Ishikawa (cell line): ENCODE data around the gene ATXN7L3B.

Experiments used
- CEBPB ChIP-seq: IDR thresholded peaks from 2 replicates; pipeline ENCODE4 v1.6.1; 2012
- CREB1 ChIP-seq: IDR thresholded peaks from 2 replicates; pipeline ENCODE4 v1.6.1; 2012; ENCODE audit warnings: low read depth
- EGR1 ChIP-seq: IDR thresholded peaks from 2 replicates; pipeline ENCODE4 v1.6.1; 2012
- EP300 ChIP-seq: IDR thresholded peaks from 2 replicates; pipeline ENCODE4 v1.6.1; 2012; ENCODE audit warnings: borderline replicate concordance
- FOXM1 ChIP-seq: IDR thresholded peaks from 2 replicates; pipeline ENCODE4 v1.6.1; 2012; ENCODE audit warnings: low read depth, borderline replicate concordance
- MAX ChIP-seq: IDR thresholded peaks from 2 replicates; pipeline ENCODE4 v1.6.1; 2012
- NFIC ChIP-seq: IDR thresholded peaks from 2 replicates; pipeline ENCODE4 v1.6.1; 2012
- RAD21 ChIP-seq: IDR thresholded peaks from 2 replicates; pipeline ENCODE4 v1.6.1; 2012; ENCODE audit warnings: low read depth
- REST ChIP-seq: IDR thresholded peaks from 2 replicates; pipeline ENCODE4 v1.6.1; 2012; ENCODE audit warnings: low read depth, mild to moderate bottlenecking
- TAF1 ChIP-seq: IDR thresholded peaks from 2 replicates; pipeline ENCODE4 v1.6.1; 2012; ENCODE audit warnings: low read depth, mild to moderate bottlenecking
- TCF12 ChIP-seq: IDR thresholded peaks from 2 replicates; pipeline ENCODE4 v1.6.1; 2012; ENCODE audit warnings: low read depth
- TEAD4 ChIP-seq: IDR thresholded peaks from 2 replicates; pipeline ENCODE4 v1.6.1; 2012
- USF1 ChIP-seq: IDR thresholded peaks from 2 replicates; pipeline ENCODE4 v1.6.1; 2012
- YY1 ChIP-seq: IDR thresholded peaks from 2 replicates; pipeline ENCODE4 v1.6.1; 2012; ENCODE audit warnings: low read depth
- ZBTB7A ChIP-seq: IDR thresholded peaks from 2 replicates; pipeline ENCODE4 v1.6.1; 2012; ENCODE audit warnings: low read depth

The ATXN7L3B gene

GRCh38 chr12:74527491-74527890 lies 10.1 kb upstream of the ATXN7L3B start:
- TF ChIP-seq CEBPB (peak; percentile 13; the same call in 1 of the 2 replicates), REST (no peak)

GRCh38 chr12:74530676-74531075 lies 7.0 kb upstream of the ATXN7L3B start:
- TF ChIP-seq TAF1: no peak
- no peak for TF ChIP-seq USF1
- TF ChIP-seq TCF12: no peak
- TF ChIP-seq RAD21: no peak
- TF ChIP-seq TEAD4: no peak
- TF ChIP-seq NFIC: no peak
- TF ChIP-seq EP300: no peak
- no peak for TF ChIP-seq YY1
- TF ChIP-seq ZBTB7A: no peak
- TF ChIP-seq CREB1: no peak
- TF ChIP-seq FOXM1: no peak
- TF ChIP-seq EGR1: no peak
- no peak for TF ChIP-seq REST
- TF ChIP-seq CEBPB: no peak
- TF ChIP-seq MAX: no peak

- TF ChIP-seq ZBTB7A (no peak), CEBPB (no peak), RAD21 (no peak), REST (no peak), USF1 (no peak), YY1 (no peak), NFIC (no peak)
Measured at GRCh38 chr12:74535536-74535935, 2.1 kb upstream of the ATXN7L3B start.

- no peak for TF ChIP-seq REST
- peak; percentile 63 for TF ChIP-seq RAD21
Measured at GRCh38 chr12:74537126-74537706, 419 bp upstream of the ATXN7L3B start.
